ENCODE results near the gene HABP4. TPM values are rescaled to one million over a fixed set of nuclear protein-coding genes. Genes with fewer than 3 reads are reported as not detected.

The HABP4 gene
- total and polyA plus RNA-seq, 2 of the 4 experiments (the other 2 are of a cell fraction) = 5.2 to 10.6 TPM

DNA sequence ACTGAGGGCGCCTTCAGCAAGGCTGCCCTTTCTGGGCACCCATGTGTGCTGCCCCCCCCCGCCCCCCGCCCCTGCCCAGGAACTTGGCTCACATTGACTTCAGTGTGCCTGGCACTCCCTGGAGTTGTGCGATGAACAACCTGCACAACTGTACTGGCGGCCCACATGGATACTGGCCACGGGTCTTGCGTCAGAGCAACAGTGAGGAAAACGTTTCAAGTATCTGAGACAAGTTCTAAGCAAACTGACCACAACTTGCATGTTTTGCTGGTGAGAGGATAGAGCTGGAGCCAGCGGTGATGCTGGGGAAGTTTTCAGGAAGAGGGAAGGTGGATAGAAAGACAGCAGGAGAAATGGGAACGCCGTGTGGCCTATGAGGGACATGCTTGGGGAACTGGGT is 45.4 kb downstream of the HABP4 start:
- peaks cover 18% of the 10 kb centered on the region for H3K4me1 ChIP-seq (ENCODE audit: control insufficient read depth, insufficient read depth, low read length)
- H3K23ac ChIP-seq (ENCODE audit: low read depth, low read length) = no peak overlapping the region
- H3K9me3 ChIP-seq (ENCODE audit: control insufficient read depth, insufficient read depth, low read length) = no peaks in the 10 kb centered on the region
- dilution Hi-C loops (cut with HindIII; ENCODE audit: low sequenced_read_pairs, unreplicated experiment) = no loop called here
- no peak overlapping the region for H2AK9ac ChIP-seq (replicated peaks; ENCODE audit: low read depth, low read length, poor library complexity)
- no peak overlapping the region for H4K5ac ChIP-seq (ENCODE audit: low read depth, low read length)
- no peak overlapping the region for H3K4me2 ChIP-seq (ENCODE audit: low read depth, low read length)
- ChIA-PET CTCF (no interaction called here), POLR2A (ENCODE audit: unreplicated experiment) (no interaction called here)
- peak; percentile 82 for ATAC-seq (ENCODE audit: low read depth)
- H3K18ac ChIP-seq (ENCODE audit: low read depth, low read length) = no peak overlapping the region
- 0 out of 2 replicates have a peak, but pooled peaks have one; percentile 7 for TF ChIP-seq FOS (IDR thresholded peaks at IDR 0.05; ENCODE audit: low read depth, low read length)
- peak; percentile 99 for TF ChIP-seq CEBPB (IDR thresholded peaks at IDR 0.05; ENCODE audit: low read depth, low read length)
- peak; percentile 22; the same call in 1 of the 2 replicates for TF ChIP-seq MXI1 (IDR thresholded peaks at IDR 0.05; ENCODE audit: borderline replicate concordance, low read depth, low read length)
- peak; percentile 78 for TF ChIP-seq BHLHE40 (IDR thresholded peaks at IDR 0.05; ENCODE audit: low read depth, low read length)
- no peak for TF ChIP-seq RFX5 (IDR thresholded peaks at IDR 0.05; ENCODE audit: low read depth, low read length)
- H2BK5ac ChIP-seq (ENCODE audit: low read depth, low read length, poor library complexity, severe bottlenecking) = peak overlapping the region; percentile 10
- no peak overlapping the region for H3K9ac ChIP-seq (ENCODE audit: low read depth, low read length)
- H2BK120ac ChIP-seq (ENCODE audit: low read depth, low read length) = no peak overlapping the region
- peak; percentile 95 for DNase-seq
- peak overlapping the region; percentile 0 for H2AFZ ChIP-seq (replicated peaks; ENCODE audit: low read length, poor library complexity)
- BruUV-seq (replicated peaks) = no TSS peak
- H3K36me3 ChIP-seq (ENCODE audit: control insufficient read depth, insufficient read depth, low read length) = peaks cover 3% of the 10 kb centered on the region; the same call in 1 of the 2 replicates
- 58% methylated on average over 6 of the region's 11 CpGs; no CpG with 5 or more reads in 1 of the 2 experiments for WGBS, 2 experiments (ENCODE audit: extremely low coverage in 2 of 2, insufficient read length in 1 of 2)
- in situ Hi-C loops (cut with MboI; ENCODE audit: low sequenced_read_pairs) = no loop called here
- peaks cover 0 to 12% of the 10 kb centered on the region in 2 experiments; a peak in 1 of 4 replicates for H3K79me1 ChIP-seq (ENCODE audit: low read depth in 1 of 2, low read length in 2 of 2)
- peak overlapping the region; percentile 19; the same call in 1 of the 2 replicates for H3K27ac ChIP-seq (ENCODE audit: insufficient read depth, low read length)
- no peak overlapping the region; the same call in 1 of the 2 replicates for H2BK20ac ChIP-seq (ENCODE audit: low read depth, low read length)
- H3K4me3 ChIP-seq (ENCODE audit: insufficient read depth, low read depth, low read length) = no peak overlapping the region
- no peak overlapping the region for H2AK5ac ChIP-seq (ENCODE audit: low read depth, low read length)
- H2BK15ac ChIP-seq (ENCODE audit: low read depth, low read length) = no peak overlapping the region
- peaks cover 14% of the 10 kb centered on the region for H4K20me1 ChIP-seq (ENCODE audit: insufficient read depth, low read length)
- no peaks in the 10 kb centered on the region for H3K27me3 ChIP-seq (ENCODE audit: control insufficient read depth, insufficient read depth, low read length)
- H3K14ac ChIP-seq (replicated peaks; ENCODE audit: low read depth, low read length) = 0 out of 2 replicates have a peak overlapping the region, but pooled peaks have one; percentile 13
- H3K4ac ChIP-seq (ENCODE audit: low read depth, low read length) = peak overlapping the region; percentile 56; the same call in 1 of the 2 replicates
- no peak overlapping the region for H4K91ac ChIP-seq (ENCODE audit: insufficient read depth, low read depth, low read length)
- intact Hi-C loops (cut with micrococcal nuclease) = loop anchor here (5.0 kb wide), 1 partner anchor 43 kb away; the partner anchor contains the start of gene HABP4
- H4K8ac ChIP-seq (ENCODE audit: low read depth in 2 of 2, low read length in 2 of 2) = no peak overlapping the region; a peak in 1 of 4 replicates
- H3K9me1 ChIP-seq (ENCODE audit: insufficient read depth, low read length) = peaks cover 17% of the 10 kb centered on the region
- no peak overlapping the region for H3K56ac ChIP-seq (ENCODE audit: extremely low read depth, insufficient read depth, low read length)
